NCI-H2029 (cell line): ENCODE data around the gene ABI3BP.

Source experiments
- DNase-seq: peaks from one replicate; lab custom pipeline; 2025; lab: John Stamatoyannopoulos, UW

ABI3BP gene

GRCh38 chr3:100730524-100730923, 262.7 kb downstream of the ABI3BP start:
- DNase-seq: no peak

GRCh38 chr3:100726706-100727105, 266.5 kb downstream of the ABI3BP start:
- DNase-seq: no peak

GRCh38 chr3:100725935-100726513, 267.2 kb downstream of the ABI3BP start:
- DNase-seq: no peak

GRCh38 chr3:100720426-100720825, 272.8 kb downstream of the ABI3BP start:
- no peak for DNase-seq

GRCh38 chr3:100719136-100719535, 274.1 kb downstream of the ABI3BP start:
- no peak for DNase-seq

GRCh38 chr3:100717637-100718487, 275.4 kb downstream of the ABI3BP start:
- no peak for DNase-seq

GRCh38 chr3:100717063-100717462, 276.2 kb downstream of the ABI3BP start:
- DNase-seq: no peak

- DNase-seq: no peak
Observed at GRCh38 chr3:100715176-100715575, 278.0 kb downstream of the ABI3BP start.

- DNase-seq: no peak
Observed at GRCh38 chr3:100710261-100710968, 282.8 kb downstream of the ABI3BP start.

- no peak for DNase-seq
Observed at GRCh38 chr3:100709842-100710260, 283.4 kb downstream of the ABI3BP start.

GRCh38 chr3:100708989-100709841, 284.0 kb downstream of the ABI3BP start, which contains the start of gene TFG:
Gene TFG (plus strand): TSS chr3:100709494. CDS start chr3:100713686, 4,192 bp downstream.
- peak; percentile 97 for DNase-seq

- no peak for DNase-seq
Observed at GRCh38 chr3:100708644-100708988, 284.6 kb downstream of the ABI3BP start.

GRCh38 chr3:100706365-100706764, 286.9 kb downstream of the ABI3BP start:
- no peak for DNase-seq

GRCh38 chr3:100703865-100704264, 289.4 kb downstream of the ABI3BP start:
- DNase-seq: no peak

- DNase-seq: no peak
Observed at GRCh38 chr3:100702980-100703345, 290.3 kb downstream of the ABI3BP start.

GRCh38 chr3:100702082-100702979, 290.9 kb downstream of the ABI3BP start:
- DNase-seq: no peak

GRCh38 chr3:100700708-100701107, 292.5 kb downstream of the ABI3BP start:
- no peak for DNase-seq
